ENCODE measurements around the gene VPS37C. TPM values are rescaled to one million over a fixed set of nuclear protein-coding genes. Genes with fewer than 3 reads are reported as not detected.

VPS37C gene
- total RNA-seq, 2 donors from 2014 or later, result 12.9 to 28.8 TPM

GRCh38 chr11:61153593-61154095, 7.6 kb downstream of the VPS37C start:
- H3K4me1 ChIP-seq, result peaks cover 0 to 56% of the 10 kb centered on the region in 2 donors
- DNase-seq (ENCODE audit: low spot score), result no peak
- H3K9me3 ChIP-seq, result peaks cover 0 to 14% of the 10 kb centered on the region in 2 donors
- no peak overlapping the region for H3K4me3 ChIP-seq
- H3K27me3 ChIP-seq, result no peaks in the 10 kb centered on the region
- TF ChIP-seq CTCF (IDR thresholded peaks at IDR 0.05), result no peak
- peak overlapping the region; percentile 73 to 90 for H3K27ac ChIP-seq
- H3K36me3 ChIP-seq, result peaks cover 4% of the 10 kb centered on the region

DNA sequence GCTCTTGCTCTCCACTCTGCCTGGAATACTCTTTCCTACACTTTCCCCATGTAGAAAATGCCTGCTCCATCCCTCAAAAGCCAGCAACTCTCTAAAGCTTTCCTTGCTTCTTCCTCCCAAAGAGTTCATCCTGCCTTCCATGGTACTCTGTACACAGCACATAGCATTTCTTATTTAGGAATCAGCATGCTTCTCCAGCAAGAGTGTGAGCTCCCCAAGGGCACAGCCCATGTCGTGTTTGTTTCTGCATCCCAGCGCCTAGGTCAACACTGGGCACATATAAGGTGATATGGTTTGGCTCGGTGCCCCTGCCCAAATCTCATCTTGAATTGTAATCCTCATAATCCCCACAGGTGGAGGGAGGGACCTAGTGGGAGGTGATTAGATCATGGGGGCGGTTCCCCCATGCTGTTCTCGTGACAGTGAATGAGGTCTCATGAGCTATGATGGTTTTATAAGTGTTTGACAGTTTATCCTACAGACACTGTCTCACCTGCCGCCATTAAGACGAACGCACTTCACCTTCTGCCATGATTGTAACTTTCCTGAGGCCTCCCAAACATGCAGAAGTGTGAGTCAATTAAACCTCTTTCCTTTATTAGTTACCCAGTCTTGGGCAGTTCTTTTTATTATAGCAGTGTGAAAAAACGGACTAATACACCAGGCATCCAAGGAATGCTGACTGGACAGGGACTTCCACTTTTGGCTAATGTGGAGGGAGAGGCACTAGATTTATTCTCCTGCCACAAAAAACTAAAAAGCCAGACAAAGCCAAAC, 8.2 kb downstream of the VPS37C start:
- TF ChIP-seq CTCF (IDR thresholded peaks at IDR 0.05), result no peak
- Histone ChIP-seq H3K4me1 (peaks cover 0 to 52% of the 10 kb centered on the region in 2 donors), H3K36me3 (peaks cover 3% of the 10 kb centered on the region), H3K9me3 (peaks cover 0 to 14% of the 10 kb centered on the region in 2 donors), H3K4me3 (no peak overlapping the region), H3K27ac (peak overlapping the region; percentile 73 to 90), H3K27me3 (no peaks in the 10 kb centered on the region)
- no peak for DNase-seq (ENCODE audit: low spot score)

- H3K36me3 ChIP-seq, result no peaks in the 10 kb centered on the region
- H3K27ac ChIP-seq, result peak overlapping the region; percentile 73 to 90
- no peak overlapping the region for H3K4me3 ChIP-seq
- DNase-seq (ENCODE audit: low spot score), result no peak
- no peak for TF ChIP-seq CTCF (IDR thresholded peaks at IDR 0.05)
- H3K9me3 ChIP-seq, result peaks cover 0 to 14% of the 10 kb centered on the region in 2 donors
- peaks cover 0 to 52% of the 10 kb centered on the region in 2 donors for H3K4me1 ChIP-seq
- H3K27me3 ChIP-seq, result no peaks in the 10 kb centered on the region
Measured at GRCh38 chr11:61151545-61152252, 9.5 kb downstream of the VPS37C start.

DNA sequence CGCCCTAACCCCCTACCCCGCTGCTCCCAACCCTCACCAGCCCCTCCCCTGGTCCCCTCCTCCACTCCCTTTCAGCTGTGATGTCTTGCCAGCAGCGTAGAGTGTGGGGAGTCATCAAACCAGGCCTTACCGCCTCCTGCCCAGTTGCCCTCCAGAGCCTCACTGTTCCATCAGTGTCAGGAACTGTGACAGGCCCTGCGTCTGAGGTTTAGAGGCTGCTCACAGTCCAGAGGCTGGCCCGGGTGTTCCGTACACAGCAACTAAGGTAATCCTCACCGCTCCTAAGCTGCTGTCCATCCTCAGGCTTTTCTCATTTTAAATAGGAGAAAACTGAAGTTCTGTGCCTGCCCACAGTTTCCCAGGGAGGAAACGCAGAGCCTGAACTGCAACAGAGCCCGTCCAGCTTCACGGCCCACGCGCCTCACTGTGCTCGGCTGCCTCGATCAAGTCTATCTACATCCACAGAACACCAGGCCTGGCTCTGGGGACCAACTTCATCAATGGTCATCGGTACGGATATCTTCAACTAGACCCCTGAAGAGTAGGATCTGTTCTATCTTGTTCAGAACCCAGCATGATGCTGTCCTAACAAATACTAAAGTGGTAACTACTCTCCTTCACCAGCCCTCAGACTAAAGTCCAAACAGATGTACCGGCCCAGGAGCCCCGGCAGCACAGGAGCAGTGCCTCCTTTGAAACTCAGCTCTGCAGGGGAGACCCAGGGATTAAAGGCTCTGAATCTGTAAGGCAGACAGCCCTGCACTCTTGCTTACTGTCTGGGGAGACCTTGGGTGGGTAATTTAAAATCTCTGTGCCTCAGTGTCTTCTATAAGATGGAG, 10.3 kb downstream of the VPS37C start:
- H3K27me3 ChIP-seq, result no peaks in the 10 kb centered on the region
- no peak for DNase-seq (ENCODE audit: low spot score)
- peaks cover 0 to 14% of the 10 kb centered on the region in 2 donors for H3K9me3 ChIP-seq
- H3K36me3 ChIP-seq, result no peaks in the 10 kb centered on the region
- TF ChIP-seq CTCF (IDR thresholded peaks at IDR 0.05), result no peak
- peak overlapping the region in 1 of 2 donors; percentile 90 for H3K27ac ChIP-seq
- H3K4me1 ChIP-seq, result peaks cover 0 to 52% of the 10 kb centered on the region in 2 donors
- no peak overlapping the region for H3K4me3 ChIP-seq

Measured in right atrium auricular region (tissue), 2 donors.